Glomerular endothelial cell (primary cell): Measurements from ENCODE around the gene ARRDC3. TPM values are rescaled to one million over a fixed set of nuclear protein-coding genes. Genes with fewer than 3 reads are reported as not detected.
"Not testable (repeated sequence)": the region's sequence is repeated elsewhere in the genome, so short reads cannot be mapped to it uniquely, and the experiment has no call there.

Experiments used
- DNase-seq: peaks from one replicate; pipeline ENCODE4 v3.0.0-alpha.2; 2011; ENCODE audit warnings: low read depth, low spot score; ENCODE audit errors: extremely low read depth
- total RNA-seq: library from RNA; depleted of rRNA; stranded (reverse); fragments of >200 nt; gene quantifications from 2 replicates; pipeline ENCODE4 v1.2.3, GENCODE V29; 2015

ARRDC3 gene
- total RNA-seq, result 40.4 and 50.6 TPM in 2 replicates

GRCh38 chr5:91383027-91383955, at the start of gene ARRDC3:
Gene ARRDC3, minus strand, starts transcription at chr5:91383317. Its CDS starts 225 bp downstream, at chr5:91383092.
- DNase-seq, result no peak

GRCh38 chr5:91430949-91431348, 47.8 kb upstream of the ARRDC3 start:
- no peak for DNase-seq

GRCh38 chr5:91424638-91425436, 41.7 kb upstream of the ARRDC3 start:
- DNase-seq, result no peak

- DNase-seq, result no peak
Measured at GRCh38 chr5:91423871-91424270, 40.8 kb upstream of the ARRDC3 start.

DNA sequence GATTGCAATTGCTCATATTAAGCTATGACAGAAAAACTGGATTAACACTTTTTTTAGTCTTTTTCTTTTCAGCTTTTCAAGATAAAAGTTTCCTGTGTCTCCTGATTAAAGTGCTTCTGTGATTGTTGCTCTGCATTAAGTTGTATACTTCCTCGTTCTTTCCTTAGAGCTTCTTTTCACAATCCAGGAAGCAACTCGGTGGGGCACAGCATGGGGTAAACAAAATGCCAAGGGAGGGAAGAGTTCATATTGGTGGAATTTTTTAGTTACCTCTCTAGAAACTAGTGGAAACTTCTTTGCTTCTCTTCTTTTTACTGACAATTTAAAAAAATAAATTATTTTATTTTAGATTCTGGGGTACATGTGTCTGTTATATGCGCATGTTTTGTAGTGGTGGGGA, 37.8 kb upstream of the ARRDC3 start:
- no peak for DNase-seq

DNA sequence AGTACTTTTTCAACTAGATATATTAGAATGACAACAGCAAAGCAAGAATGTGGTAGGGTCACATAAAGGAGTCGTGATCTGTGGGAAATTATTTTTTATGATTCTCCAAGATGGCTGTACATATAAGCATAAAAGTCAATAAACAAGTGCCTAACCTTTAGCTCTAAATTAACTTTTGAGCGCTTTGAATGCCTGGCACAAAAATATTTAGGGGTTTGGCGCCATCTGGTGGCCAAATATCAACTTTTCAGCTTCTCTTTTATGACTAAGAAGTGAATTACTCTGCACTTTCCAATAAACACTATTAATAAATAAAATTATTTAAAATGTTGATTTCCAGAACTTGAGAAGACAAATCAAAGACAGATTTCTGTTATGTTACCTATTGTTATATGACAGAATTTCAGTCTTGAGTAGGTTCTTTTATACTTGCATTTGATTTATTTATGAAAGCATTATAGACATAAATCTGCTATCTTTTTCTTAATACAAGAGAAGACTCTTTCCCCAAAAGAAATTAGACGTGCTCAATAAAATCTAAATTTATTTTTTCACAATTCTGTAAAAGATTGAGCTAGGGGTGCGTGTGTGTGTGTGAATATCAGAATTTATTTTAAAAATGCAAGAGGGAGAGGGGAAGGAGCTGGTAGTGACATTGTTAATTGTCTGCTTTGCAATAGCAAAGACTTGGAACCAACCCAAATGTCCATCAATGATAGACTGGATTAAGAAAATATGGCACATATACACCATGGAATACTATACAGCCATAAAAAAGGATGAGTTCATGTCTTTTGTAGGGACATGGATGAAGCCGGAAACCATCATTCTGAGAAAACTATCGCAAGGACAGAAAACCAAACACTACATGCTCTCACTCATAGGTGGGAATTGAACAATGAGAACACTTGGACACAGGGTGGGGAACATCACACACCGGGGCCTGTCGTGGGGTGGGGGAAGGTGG, 36.7 kb upstream of the ARRDC3 start:
- DNase-seq, result peak; percentile 57

GRCh38 chr5:91419136-91419535, 36.0 kb upstream of the ARRDC3 start:
- no peak for DNase-seq

GRCh38 chr5:91418158-91418557, 35.0 kb upstream of the ARRDC3 start:
- no peak for DNase-seq

DNA sequence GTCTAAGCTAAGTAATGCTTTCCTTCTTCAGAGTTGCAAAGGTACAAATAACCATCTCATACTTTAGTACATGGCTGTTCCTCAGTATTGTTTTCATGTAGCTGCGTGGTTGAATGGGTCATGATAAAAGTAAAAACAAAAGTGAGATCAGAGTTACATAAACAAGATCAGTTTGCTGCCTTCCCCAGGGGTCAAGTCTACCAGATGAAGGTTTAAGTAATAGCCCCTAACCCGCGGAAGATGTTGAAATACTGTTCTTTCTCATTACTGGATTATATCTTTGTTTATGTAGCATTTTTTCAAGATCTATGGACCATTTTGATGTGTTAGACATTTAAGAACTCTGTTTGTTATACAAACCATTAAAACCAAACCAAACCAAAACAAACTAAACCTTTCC, 34.1 kb upstream of the ARRDC3 start:
- no peak for DNase-seq

DNA sequence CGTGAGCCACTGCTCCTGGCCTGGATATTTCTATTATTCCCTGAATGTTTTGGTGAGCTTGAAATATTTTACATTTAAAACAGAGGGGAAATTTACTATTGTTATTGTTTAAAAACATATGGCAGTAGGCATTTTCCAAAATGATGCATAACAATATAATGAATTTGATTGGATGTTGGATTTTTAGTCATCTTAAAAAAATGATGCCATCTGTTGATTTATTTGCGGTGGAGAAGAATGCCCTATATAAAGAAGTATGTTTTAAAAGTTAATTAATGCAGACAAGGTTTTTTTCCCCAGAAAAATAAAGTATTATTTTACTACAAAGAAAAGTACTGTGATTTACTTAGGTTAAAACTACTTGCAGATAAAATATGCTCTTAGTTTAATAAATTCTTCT, 33.4 kb upstream of the ARRDC3 start:
- DNase-seq, result no peak

DNA sequence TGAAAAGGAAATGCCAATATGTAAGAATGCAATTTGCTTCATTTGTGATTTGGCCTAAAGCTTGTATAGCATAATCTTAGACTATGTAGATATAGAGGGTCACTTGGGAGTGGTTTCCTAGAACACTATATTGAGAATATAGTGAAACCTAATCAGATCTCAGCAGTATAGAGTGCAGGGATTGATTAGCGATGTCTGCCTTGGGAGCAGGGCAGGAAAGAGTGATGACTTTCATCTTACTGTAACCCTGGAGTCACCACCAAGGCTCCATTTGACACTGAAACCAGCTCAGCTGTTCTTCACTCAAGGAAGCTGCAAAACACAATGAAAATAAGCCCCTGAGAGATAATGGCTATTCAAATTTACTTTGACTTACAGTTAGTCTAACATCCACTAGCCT, 26.2 kb upstream of the ARRDC3 start:
- DNase-seq, result no peak

DNA sequence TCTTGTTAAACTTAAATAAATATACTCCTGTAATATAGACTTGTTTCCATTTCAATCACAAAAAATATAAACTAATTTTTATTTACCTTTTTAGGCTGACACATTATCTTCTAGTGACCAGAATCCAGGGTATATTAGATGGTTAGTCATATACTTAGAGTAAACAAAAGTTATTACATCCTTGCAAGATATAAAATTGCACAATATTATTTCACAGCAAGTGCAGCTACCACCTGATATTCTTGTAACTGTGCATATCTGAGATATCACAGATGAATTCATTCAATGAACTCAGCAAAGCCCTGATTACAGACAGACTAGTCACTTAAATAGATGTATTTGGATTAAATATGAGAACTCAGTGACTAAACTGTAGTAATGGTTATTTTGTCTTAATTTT, 25.6 kb upstream of the ARRDC3 start:
- no peak for DNase-seq

DNA sequence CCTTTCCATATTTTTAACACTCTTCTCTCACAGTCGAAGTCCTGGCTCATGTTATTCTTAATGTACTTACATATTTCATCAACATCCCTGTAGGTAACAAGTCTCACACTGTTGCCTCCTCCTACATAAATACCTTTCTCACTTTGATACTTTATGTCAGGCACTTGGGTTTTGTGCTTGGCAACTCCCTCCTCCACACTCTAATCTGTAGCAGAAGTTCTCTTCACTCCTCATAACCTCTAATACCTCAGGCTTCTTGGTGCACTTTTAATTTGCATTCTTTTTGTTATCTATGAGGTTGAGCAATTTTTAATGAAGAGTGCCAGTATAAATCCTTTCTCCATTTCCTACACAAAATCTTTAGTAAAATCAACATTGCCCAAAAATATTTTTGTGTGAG, 24.1 kb upstream of the ARRDC3 start:
- no peak for DNase-seq

DNA sequence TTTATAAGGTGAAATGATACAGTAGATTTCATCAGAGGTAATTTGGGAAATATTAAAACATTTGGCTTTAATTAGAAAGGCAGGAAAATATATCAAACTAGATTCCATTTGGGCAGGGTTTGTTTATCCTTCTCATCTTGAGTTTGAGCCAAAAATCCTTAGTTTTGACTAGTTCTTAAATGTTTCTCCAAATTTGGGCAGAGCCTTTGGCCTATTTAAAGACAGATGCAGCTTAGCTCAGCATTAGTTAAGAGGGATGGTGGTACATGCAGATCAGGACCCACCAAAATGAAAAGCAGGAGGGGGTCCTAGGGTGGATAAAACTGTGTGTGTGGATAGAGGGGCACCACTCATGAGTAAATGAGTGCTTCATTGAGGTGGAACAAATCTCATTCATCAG, 20.3 kb upstream of the ARRDC3 start:
- DNase-seq, result no peak

DNA sequence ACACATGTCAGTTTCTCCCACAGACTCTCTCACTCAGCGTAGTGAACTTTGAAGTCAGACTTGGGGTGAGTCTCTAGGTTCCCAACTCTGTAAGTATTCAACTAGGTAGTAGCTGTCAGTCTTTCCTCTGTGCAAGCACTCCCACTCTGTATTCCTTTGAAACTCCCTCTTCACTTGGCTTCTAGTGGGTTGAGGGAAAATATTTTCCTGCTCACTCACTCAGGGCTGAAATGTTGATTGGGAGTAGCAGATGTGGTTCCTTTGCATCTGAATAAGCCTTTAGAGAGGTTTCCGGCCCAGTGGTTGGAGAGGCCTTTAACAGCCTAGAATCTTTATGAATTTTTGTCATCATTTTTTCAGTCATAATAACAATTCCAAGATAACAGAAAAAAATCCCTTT, 18.1 kb upstream of the ARRDC3 start:
- DNase-seq, result no peak

- DNase-seq, result no peak
Measured at GRCh38 chr5:91397791-91398190, 14.7 kb upstream of the ARRDC3 start.

DNA sequence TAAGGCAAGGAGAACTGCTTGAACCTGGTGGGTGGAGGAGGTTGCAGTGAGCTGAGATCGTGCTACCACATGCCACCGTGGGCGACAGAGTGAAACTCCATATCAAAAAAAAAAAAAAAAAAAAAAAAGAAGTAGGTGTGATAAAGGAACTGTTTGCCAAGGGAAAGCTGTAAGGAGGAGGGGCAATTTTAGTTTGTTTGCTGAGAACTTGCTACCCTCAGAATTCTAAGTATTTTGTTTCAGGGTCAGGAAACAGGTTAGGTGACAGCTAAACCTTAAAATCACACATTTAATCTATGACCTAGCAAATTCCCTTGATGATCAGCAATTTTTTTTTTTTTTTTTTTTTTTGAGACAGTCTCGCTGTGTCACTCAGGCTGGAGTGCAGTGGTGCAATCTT, 7.2 kb upstream of the ARRDC3 start:
- no peak for DNase-seq

GRCh38 chr5:91389555-91389954, 6.4 kb upstream of the ARRDC3 start:
- DNase-seq, result not testable (repeated sequence)

- DNase-seq, result no peak
Measured at GRCh38 chr5:91388362-91388761, 5.2 kb upstream of the ARRDC3 start.

- no peak for DNase-seq
Measured at GRCh38 chr5:91386120-91386519, 3.0 kb upstream of the ARRDC3 start.

- DNase-seq, result not testable (repeated sequence)
Measured at GRCh38 chr5:91385596-91385995, 2.5 kb upstream of the ARRDC3 start.
